Right lobe of liver (tissue), 6 donors: Measurements from ENCODE around the gene TBK1. TPM values are rescaled to one million over a fixed set of nuclear protein-coding genes. Genes with fewer than 3 reads are reported as not detected.

Experiments
- ATAC-seq, 4 donors: fragments of 200-7000 bp; cut with Tn5 transposase; one replicate each; pipeline ENCODE4 v1.9.1; 2020; ENCODE audit warnings: mild to moderate bottlenecking in 4 of 4, moderate library complexity in 4 of 4
- DNase-seq, 3 donors: peaks; one replicate each; pipeline ENCODE4 v3.0.0-alpha.2; 2020
- H3K27ac ChIP-seq, 3 donors: fragments of 200-600 bp; one replicate each; pipeline ENCODE4 v1.8.0; 2022
- H3K27me3 ChIP-seq, 2 donors: fragments of 200-600 bp; one replicate each; pipeline ENCODE4 v1.8.0; 2022
- H3K36me3 ChIP-seq, 4 donors: fragments of 200-600 bp; sonication (generic) in 1 of 4; one replicate each; pipeline versions ENCODE4 v1.5.1 to v1.8.0; 2017 to 2022; ENCODE audit warnings: control low read depth in 1 of 4
- H3K4me1 ChIP-seq, 4 donors: fragments of 200-600 bp; sonication (generic) in 1 of 4; one replicate each; pipeline versions ENCODE4 v1.5.1 to v1.8.0; 2017 to 2022; ENCODE audit warnings: control low read depth in 1 of 4
- H3K4me3 ChIP-seq, 3 donors: fragments of 200-600 bp; one replicate each; pipeline ENCODE4 v1.8.0; 2022
- H3K9me3 ChIP-seq, 4 donors: fragments of 200-600 bp; sonication (generic) in 1 of 4; one replicate each; pipeline versions ENCODE4 v1.5.1 to v1.8.0; 2017 to 2022; ENCODE audit warnings: control low read depth in 1 of 4
- POLR2A ChIP-seq: fragments of 450-650 bp; IDR thresholded peaks from one replicate; pipeline ENCODE4 v1.6.1; 2017; ENCODE audit warnings: antibody characterized with exemption, mild to moderate bottlenecking
- WGBS: methylation state at CpG from one replicate; pipeline ENCODE4 v1.1.6; 2018; ENCODE audit warnings: low coverage, low lambda C conversion rate; ENCODE audit not compliant: insufficient coverage; ENCODE audit errors: missing lambda C conversion rate; 5-methylcytosine and 5-hydroxymethylcytosine counted together
- intact Hi-C, 2 donors: fragments of 100-400 bp; cut with DNase I; formaldehyde crosslinking; loops; one replicate each; pipeline versions ENCODE4 v1.11.2 to v1.14.1; 2022
- total RNA-seq, 6 experiments: library from RNA; depleted of rRNA in 2 of 6; stranded (reverse); fragments of >200 nt in 2 of 6; fragmentation: NEBNext Ultra II Directional in 3 of 6; extraction: Animal tissue kit (Norgen Biotek cat#: 25700) in 3 of 6; gene quantifications; one replicate each; pipeline versions ENCODE4 v1.1.0 to v1.2.4, GENCODE V29; 2016 to 2023
- TF ChIP-seq, protein P1 (sequence below), 4 donors: fragments of 200-600 bp in 3 of 4; fragments of 450-650 bp in 1 of 4; IDR thresholded peaks; one replicate each; pipeline versions ENCODE4 v1.5.1 to v1.8.0; 2016 to 2022; ENCODE audit warnings: antibody characterized with exemption in 4 of 4, mild to moderate bottlenecking in 2 of 4
- donor health status: DM: no; HTN: yes; CAD: no.
- donor health status: DM: no; HTN: no; CAD: no.
- donor health status: DM: no; HTN: no; CAD: no.
- donor health status: DM: no; HTN: yes; CAD: no.
- donor health status: DM: no; HTN: yes; CAD: no.

TBK1 gene
- total RNA-seq, 6 experiments from 2014 or later, result 9.0 to 21.8 (median 14.0) TPM

GRCh38 chr12:64545081-64545382 lies 93.1 kb downstream of the TBK1 start:
- no peak for DNase-seq
- Histone ChIP-seq H3K4me1 (no peaks in the 10 kb centered on the region), H3K27ac (no peak overlapping the region), H3K27me3 (no peaks in the 10 kb centered on the region), H3K36me3 (no peaks in the 10 kb centered on the region), H3K4me3 (no peak overlapping the region), H3K9me3 (no peaks in the 10 kb centered on the region)
- WGBS, result 59% methylated on average over 3 of the region's 3 CpGs
- intact Hi-C loops, result loop anchor here in 1 of 2 donors (5.0 kb wide), 1 partner anchor 147 kb away; no protein-coding TSS in a partner anchor
- no peak for TF ChIP-seq POLR2A
- TF ChIP-seq, protein P1, sequence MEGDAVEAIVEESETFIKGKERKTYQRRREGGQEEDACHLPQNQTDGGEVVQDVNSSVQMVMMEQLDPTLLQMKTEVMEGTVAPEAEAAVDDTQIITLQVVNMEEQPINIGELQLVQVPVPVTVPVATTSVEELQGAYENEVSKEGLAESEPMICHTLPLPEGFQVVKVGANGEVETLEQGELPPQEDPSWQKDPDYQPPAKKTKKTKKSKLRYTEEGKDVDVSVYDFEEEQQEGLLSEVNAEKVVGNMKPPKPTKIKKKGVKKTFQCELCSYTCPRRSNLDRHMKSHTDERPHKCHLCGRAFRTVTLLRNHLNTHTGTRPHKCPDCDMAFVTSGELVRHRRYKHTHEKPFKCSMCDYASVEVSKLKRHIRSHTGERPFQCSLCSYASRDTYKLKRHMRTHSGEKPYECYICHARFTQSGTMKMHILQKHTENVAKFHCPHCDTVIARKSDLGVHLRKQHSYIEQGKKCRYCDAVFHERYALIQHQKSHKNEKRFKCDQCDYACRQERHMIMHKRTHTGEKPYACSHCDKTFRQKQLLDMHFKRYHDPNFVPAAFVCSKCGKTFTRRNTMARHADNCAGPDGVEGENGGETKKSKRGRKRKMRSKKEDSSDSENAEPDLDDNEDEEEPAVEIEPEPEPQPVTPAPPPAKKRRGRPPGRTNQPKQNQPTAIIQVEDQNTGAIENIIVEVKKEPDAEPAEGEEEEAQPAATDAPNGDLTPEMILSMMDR (IDR thresholded peaks at IDR 0.05), result no peak
- ATAC-seq, result no peak

DNA sequence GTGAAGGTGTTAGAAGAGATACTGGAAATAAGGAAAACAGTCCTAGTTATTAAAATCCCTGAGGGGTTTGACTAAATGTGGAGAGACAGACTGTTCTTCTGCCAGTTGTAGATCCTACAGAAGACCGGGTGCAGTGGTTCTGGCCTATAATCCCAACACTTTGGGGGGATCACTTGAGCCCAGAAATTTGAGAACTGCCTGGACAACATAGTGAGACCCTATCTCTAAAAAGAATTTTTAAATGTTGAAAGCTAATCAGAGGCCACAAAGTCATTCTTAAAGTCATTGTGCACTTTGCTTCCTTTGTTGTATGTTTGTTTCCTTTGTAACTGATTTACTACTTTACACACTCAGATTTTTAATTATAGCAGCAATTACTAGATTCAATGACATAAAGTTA lies 97.2 kb downstream of the TBK1 start:
- no peak for DNase-seq
- Histone ChIP-seq H3K4me3 (no peak overlapping the region), H3K27me3 (no peaks in the 10 kb centered on the region), H3K9me3 (no peaks in the 10 kb centered on the region), H3K4me1 (no peaks in the 10 kb centered on the region), H3K36me3 (no peaks in the 10 kb centered on the region), H3K27ac (no peak overlapping the region)
- TF ChIP-seq, protein P1 (IDR thresholded peaks at IDR 0.05), result no peak
- no peak for TF ChIP-seq POLR2A
- WGBS, result 82% methylated on average over 1 of the region's 1 CpG
- ATAC-seq, result no peak
- intact Hi-C loops, result loop anchor here in 1 of 2 donors (5.0 kb wide), 1 partner anchor 143 kb away; no protein-coding TSS in a partner anchor

GRCh38 chr12:64550755-64551154 lies 98.8 kb downstream of the TBK1 start:
- no peak for TF ChIP-seq POLR2A
- TF ChIP-seq, protein P1 (IDR thresholded peaks at IDR 0.05), result no peak
- Histone ChIP-seq H3K4me3 (no peak overlapping the region), H3K27ac (no peak overlapping the region), H3K27me3 (no peaks in the 10 kb centered on the region), H3K4me1 (no peaks in the 10 kb centered on the region), H3K36me3 (no peaks in the 10 kb centered on the region), H3K9me3 (no peaks in the 10 kb centered on the region)
- no peak for DNase-seq
- intact Hi-C loops, result loop anchor here in 1 of 2 donors (5.0 kb wide), 1 partner anchor 147 kb away; no protein-coding TSS in a partner anchor
- 88% methylated on average over 3 of the region's 3 CpGs for WGBS
- ATAC-seq, result no peak

- ATAC-seq (no peak), DNase-seq (no peak)
- Histone ChIP-seq H3K27me3 (no peaks in the 10 kb centered on the region), H3K4me3 (no peak overlapping the region), H3K9me3 (no peaks in the 10 kb centered on the region), H3K4me1 (no peaks in the 10 kb centered on the region), H3K27ac (no peak overlapping the region), H3K36me3 (no peaks in the 10 kb centered on the region)
- TF ChIP-seq, protein P1 (IDR thresholded peaks at IDR 0.05), result no peak
- TF ChIP-seq POLR2A, result no peak
- WGBS, result 69% methylated on average over 6 of the region's 7 CpGs
- intact Hi-C loops, result loop anchor here in 1 of 2 donors (5.0 kb wide), 1 partner anchor 146 kb away; no protein-coding TSS in a partner anchor
Measured at GRCh38 chr12:64551676-64552075, 99.8 kb downstream of the TBK1 start.

Other genes with a start within 250 kb of the TBK1 start
- gene KICS2, start 229.8 kb upstream of the TBK1 start, total RNA-seq, result 10 to 100 TPM in 2 of 6 experiments, 1 to 10 TPM in 4; 4.4 to 11.0 (median 7.6) TPM
- gene C12orf56, start 61.4 kb upstream of the TBK1 start, total RNA-seq, result not detected
- gene XPOT, start 47.7 kb upstream of the TBK1 start, total RNA-seq, result 10 to 100 TPM; 27.3 to 43.9 (median 34.0) TPM
- 10 to 100 TPM in 3 of 6 experiments, 1 to 10 TPM in 3; 5.8 to 27.3 (median 10.6) TPM for gene RASSF3, start 158.4 kb downstream of the TBK1 start, total RNA-seq